Suprapubic skin (tissue), 4 donors: Measurements from ENCODE around the gene NAALAD2. TPM values are rescaled to one million over a fixed set of nuclear protein-coding genes. Genes with fewer than 3 reads are reported as not detected.
"Not testable (repeated sequence)": the region's sequence is repeated elsewhere in the genome, so short reads cannot be mapped to it uniquely, and the experiment has no call there.

Source experiments
- DNase-seq, 2 donors: peaks; one replicate each; pipeline ENCODE4 v3.0.0-alpha.2; 2019; ENCODE audit warnings: low spot score in 2 of 2
- H3K27ac ChIP-seq: fragments of 200-600 bp; sonication (generic); one replicate; pipeline ENCODE4 v1.5.1; 2019
- H3K27me3 ChIP-seq: fragments of 200-600 bp; sonication (generic); one replicate; pipeline ENCODE4 v1.5.1; 2019
- H3K36me3 ChIP-seq: fragments of 200-600 bp; sonication (generic); one replicate; pipeline ENCODE4 v1.5.1; 2019
- H3K4me1 ChIP-seq: fragments of 200-600 bp; sonication (generic); one replicate; pipeline ENCODE4 v1.5.1; 2019
- H3K4me3 ChIP-seq: fragments of 200-600 bp; sonication (generic); one replicate; pipeline ENCODE4 v1.5.1; 2019; ENCODE audit warnings: mild to moderate bottlenecking
- H3K9me3 ChIP-seq: fragments of 200-600 bp; sonication (generic); one replicate; pipeline ENCODE4 v1.5.1; 2019
- EP300 ChIP-seq: sonication (generic); formaldehyde crosslinking; IDR thresholded peaks from one replicate; pipeline ENCODE4 v1.6.1; 2017; ENCODE audit warnings: antibody characterized with exemption
- POLR2A ChIP-seq, 2 donors: fragments of 450-650 bp; IDR thresholded peaks; one replicate each; pipeline ENCODE4 v1.6.1; 2017; ENCODE audit warnings: antibody characterized with exemption in 2 of 2, mild to moderate bottlenecking in 2 of 2, moderate library complexity in 2 of 2
- POLR2AphosphoS5 ChIP-seq, 3 donors: sonication (generic); formaldehyde crosslinking; IDR thresholded peaks; one replicate each; pipeline ENCODE4 v1.6.1; 2017; ENCODE audit warnings: antibody characterized with exemption in 3 of 3
- WGBS: methylation state at CpG from one replicate; pipeline ENCODE4 v1.1.5; 2018; 5-methylcytosine and 5-hydroxymethylcytosine counted together
- total RNA-seq, 4 donors: library from RNA; depleted of rRNA; stranded (reverse); fragments of >200 nt; gene quantifications; one replicate each; pipeline ENCODE4 v1.1.0, GENCODE V29; 2016
- TF ChIP-seq, protein P1 (sequence below), 2 donors: fragments of 200-600 bp in 1 of 2; fragments of 450-650 bp in 1 of 2; sonication (generic) in 1 of 2; IDR thresholded peaks; one replicate each; pipeline ENCODE4 v1.5.1; 2016 to 2019; ENCODE audit warnings: antibody characterized with exemption in 2 of 2, mild to moderate bottlenecking in 1 of 2, moderate library complexity in 1 of 2

NAALAD2 gene
- total RNA-seq, 4 donors from 2014 or later: 0.57 to 9.2 TPM; not detected in 2

DNA sequence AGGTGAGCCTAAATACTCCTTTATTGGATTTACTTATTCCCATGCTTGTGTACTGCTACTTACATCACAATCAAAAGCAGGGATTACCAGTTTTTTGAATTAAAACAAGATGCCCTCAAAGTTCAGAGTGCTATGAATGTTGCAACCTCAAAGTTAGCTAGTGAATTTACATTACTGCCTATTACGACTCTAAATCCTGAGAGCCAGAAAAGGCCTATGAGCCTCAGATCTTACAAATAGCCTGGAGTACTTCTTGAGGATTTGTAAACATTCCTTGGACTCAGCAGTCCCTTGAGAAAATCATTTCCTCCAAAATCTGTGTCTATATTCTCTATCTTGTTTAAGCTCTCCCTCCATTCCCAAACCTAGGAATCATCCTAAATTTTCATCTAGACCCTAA is 62.9 kb downstream of the NAALAD2 start:
- Histone ChIP-seq H3K4me3 (no peak overlapping the region), H3K36me3 (peaks cover 12% of the 10 kb centered on the region), H3K9me3 (no peaks in the 10 kb centered on the region), H3K27me3 (no peaks in the 10 kb centered on the region), H3K4me1 (no peaks in the 10 kb centered on the region), H3K27ac (no peak overlapping the region)
- TF ChIP-seq EP300 (no peak), POLR2A (IDR thresholded peaks at IDR 0.05) (no peak), POLR2AphosphoS5 (IDR thresholded peaks at IDR 0.05) (no peak)
- TF ChIP-seq, protein P1, sequence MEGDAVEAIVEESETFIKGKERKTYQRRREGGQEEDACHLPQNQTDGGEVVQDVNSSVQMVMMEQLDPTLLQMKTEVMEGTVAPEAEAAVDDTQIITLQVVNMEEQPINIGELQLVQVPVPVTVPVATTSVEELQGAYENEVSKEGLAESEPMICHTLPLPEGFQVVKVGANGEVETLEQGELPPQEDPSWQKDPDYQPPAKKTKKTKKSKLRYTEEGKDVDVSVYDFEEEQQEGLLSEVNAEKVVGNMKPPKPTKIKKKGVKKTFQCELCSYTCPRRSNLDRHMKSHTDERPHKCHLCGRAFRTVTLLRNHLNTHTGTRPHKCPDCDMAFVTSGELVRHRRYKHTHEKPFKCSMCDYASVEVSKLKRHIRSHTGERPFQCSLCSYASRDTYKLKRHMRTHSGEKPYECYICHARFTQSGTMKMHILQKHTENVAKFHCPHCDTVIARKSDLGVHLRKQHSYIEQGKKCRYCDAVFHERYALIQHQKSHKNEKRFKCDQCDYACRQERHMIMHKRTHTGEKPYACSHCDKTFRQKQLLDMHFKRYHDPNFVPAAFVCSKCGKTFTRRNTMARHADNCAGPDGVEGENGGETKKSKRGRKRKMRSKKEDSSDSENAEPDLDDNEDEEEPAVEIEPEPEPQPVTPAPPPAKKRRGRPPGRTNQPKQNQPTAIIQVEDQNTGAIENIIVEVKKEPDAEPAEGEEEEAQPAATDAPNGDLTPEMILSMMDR (IDR thresholded peaks at IDR 0.05): no peak
- WGBS: 84% methylated on average over 1 of the region's 1 CpG
- no peak for DNase-seq

DNA sequence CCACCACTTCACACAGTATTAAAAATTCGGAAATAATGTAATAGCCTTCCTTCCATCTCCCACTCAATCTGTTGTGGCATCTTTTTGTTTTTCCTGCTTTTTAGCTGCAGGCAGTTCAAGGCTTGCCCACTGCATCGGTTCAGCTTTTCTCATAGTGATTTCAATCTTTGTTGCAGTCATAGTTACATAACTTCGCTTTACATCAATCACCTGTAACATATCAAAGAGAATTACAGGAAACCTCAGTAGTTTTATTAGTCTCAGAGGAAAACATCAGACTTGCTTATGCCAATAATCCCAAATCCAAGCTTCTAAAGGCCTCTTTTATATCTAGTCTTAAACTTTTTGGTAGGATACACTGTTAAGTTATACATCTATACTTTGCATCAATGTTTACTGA is 67.9 kb downstream of the NAALAD2 start:
- DNase-seq: no peak
- H3K9me3 ChIP-seq: no peaks in the 10 kb centered on the region
- TF ChIP-seq POLR2AphosphoS5 (IDR thresholded peaks at IDR 0.05) (no peak), EP300 (no peak), POLR2A (IDR thresholded peaks at IDR 0.05) (no peak)
- TF ChIP-seq, protein P1 (IDR thresholded peaks at IDR 0.05): no peak
- WGBS: 56% methylated on average over 3 of the region's 3 CpGs
- no peak overlapping the region for H3K27ac ChIP-seq
- peaks cover 21% of the 10 kb centered on the region for H3K36me3 ChIP-seq
- no peaks in the 10 kb centered on the region for H3K4me1 ChIP-seq
- H3K4me3 ChIP-seq: no peak overlapping the region
- H3K27me3 ChIP-seq: no peaks in the 10 kb centered on the region

DNA sequence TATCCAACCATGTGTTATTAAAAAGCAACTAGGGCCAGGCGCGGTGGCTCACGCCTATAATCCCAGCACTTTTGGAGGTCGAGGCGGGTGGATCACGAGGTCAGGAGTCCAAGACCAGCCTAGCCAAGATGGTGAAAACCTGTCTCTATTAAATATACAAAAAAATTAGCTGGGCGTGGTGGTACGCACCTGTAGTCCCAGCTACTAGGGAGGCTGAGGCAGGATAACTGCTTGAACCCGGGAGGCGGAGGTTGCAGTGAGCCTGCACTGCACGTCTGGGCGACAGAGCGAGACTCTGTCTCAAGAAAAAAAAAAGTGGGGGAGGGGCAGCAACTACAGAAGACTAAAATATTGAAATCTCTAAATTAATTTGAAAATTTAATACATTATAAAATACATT is 69.9 kb downstream of the NAALAD2 start:
- H3K27ac ChIP-seq: no peak overlapping the region
- no peaks in the 10 kb centered on the region for H3K4me1 ChIP-seq
- no peaks in the 10 kb centered on the region for H3K27me3 ChIP-seq
- peaks cover 38% of the 10 kb centered on the region for H3K36me3 ChIP-seq
- no peak overlapping the region for H3K4me3 ChIP-seq
- TF ChIP-seq POLR2AphosphoS5 (IDR thresholded peaks at IDR 0.05): no peak
- no peak for TF ChIP-seq EP300
- TF ChIP-seq, protein P1 (IDR thresholded peaks at IDR 0.05): no peak
- no peak for TF ChIP-seq POLR2A (IDR thresholded peaks at IDR 0.05)
- no peak for DNase-seq
- H3K9me3 ChIP-seq: no peaks in the 10 kb centered on the region
- 96% methylated on average over 13 of the region's 13 CpGs for WGBS

DNA sequence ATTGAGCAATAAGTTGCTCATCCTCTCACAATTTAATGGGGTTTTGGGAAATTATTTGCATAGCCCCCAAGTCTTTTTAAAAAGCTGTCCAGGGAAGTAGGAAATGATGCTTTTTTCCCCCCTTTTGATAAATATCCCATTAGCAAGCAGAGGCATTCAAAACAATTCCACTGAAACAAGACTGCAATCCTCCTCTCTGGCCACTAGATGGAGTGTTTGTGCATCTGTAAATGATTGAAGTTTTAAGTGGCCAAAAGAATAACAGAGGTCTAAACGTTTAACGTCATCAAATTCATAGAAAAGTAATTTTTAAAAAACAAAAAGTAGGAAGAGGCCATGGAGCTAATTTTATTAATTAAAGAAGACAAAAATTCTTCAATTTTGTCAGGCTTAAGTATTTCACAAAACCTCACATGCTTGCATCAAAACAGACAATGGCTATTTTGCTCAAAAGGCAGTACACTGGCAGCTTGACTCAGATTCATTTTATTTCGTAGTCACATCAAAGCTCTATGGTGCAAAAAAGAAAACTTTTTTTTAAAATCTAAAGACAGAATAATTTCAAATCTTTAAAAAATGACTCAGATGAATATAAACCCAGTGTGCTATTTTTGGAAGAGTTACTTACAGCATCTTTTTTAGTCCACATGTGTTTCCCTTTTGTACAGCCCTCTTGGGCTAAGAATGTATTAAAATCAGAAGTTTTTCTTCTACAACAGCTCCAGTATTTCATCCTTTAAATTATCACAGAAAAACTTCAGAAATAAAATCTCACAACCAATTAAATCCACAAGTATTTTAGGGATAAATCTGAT is 70.6 kb downstream of the NAALAD2 start:
- Histone ChIP-seq H3K9me3 (no peaks in the 10 kb centered on the region), H3K4me3 (no peak overlapping the region), H3K27me3 (no peaks in the 10 kb centered on the region), H3K4me1 (no peaks in the 10 kb centered on the region), H3K36me3 (peaks cover 44% of the 10 kb centered on the region), H3K27ac (no peak overlapping the region)
- TF ChIP-seq, protein P1 (IDR thresholded peaks at IDR 0.05): peak; percentile 46 to 78
- TF ChIP-seq POLR2AphosphoS5 (IDR thresholded peaks at IDR 0.05) (no peak), EP300 (no peak)
- 13% methylated on average over 3 of the region's 3 CpGs for WGBS
- DNase-seq: no peak

DNA sequence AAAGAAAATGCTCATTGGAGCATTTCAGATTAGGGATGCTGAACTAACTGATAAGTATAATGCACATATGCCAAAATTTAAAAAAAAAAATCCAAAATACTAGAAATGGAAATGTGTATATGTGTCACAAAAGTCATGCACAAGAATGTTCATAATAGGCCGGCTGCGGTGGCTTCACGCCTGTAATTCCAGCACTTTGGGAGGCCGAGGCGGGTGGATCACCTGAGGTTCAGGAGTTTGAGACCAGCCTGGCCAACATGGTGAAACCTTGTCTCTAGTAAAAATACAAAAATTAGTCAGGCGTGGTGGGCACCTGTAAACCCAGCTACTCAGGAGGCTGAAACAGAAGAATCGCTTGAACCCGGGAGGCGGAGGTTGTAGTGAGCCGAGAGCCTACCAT is 73.5 kb downstream of the NAALAD2 start:
- not testable (repeated sequence) for H3K27me3 ChIP-seq, H3K9me3 ChIP-seq, DNase-seq, H3K27ac ChIP-seq, H3K4me1 ChIP-seq, H3K4me3 ChIP-seq
- WGBS: 95% methylated on average over 10 of the region's 10 CpGs
- H3K36me3 ChIP-seq: peaks cover 45% of the 10 kb centered on the region
